Astrocyte (in vitro differentiated cells and primary cell): ENCODE results near the gene FABP6. TPM values are rescaled to one million over a fixed set of nuclear protein-coding genes. Genes with fewer than 3 reads are reported as not detected.
"Not testable (repeated sequence)": the region's sequence is repeated elsewhere in the genome, so short reads cannot be mapped to it uniquely, and the experiment has no call there.

ENCODE experiments used
- DNase-seq: peaks from one replicate; pipeline ENCODE4 v3.0.0-alpha.2; 2010; ENCODE audit warnings: low read depth
- FAIRE-seq: peaks from 2 replicates; lab custom pipeline; 2011; peaks lifted over from hg19 to GRCh38; lab: Jason Lieb, UNC
- H2AFZ ChIP-seq: 2 replicates; pipeline ENCODE4 v1.6.0; 2012; ENCODE audit warnings: low read depth, low read length, inconsistent platforms
- H3K27ac ChIP-seq: 2 replicates; pipeline ENCODE4 v1.5.1; 2011; ENCODE audit warnings: low read depth, low read length, inconsistent platforms
- H3K27me3 ChIP-seq: 2 replicates; pipeline ENCODE4 v1.6.0; 2011; ENCODE audit warnings: low read length, inconsistent platforms; ENCODE audit not compliant: insufficient read depth
- H3K36me3 ChIP-seq: 2 replicates; pipeline ENCODE4 v1.5.1; 2011; ENCODE audit warnings: low read length, inconsistent platforms; ENCODE audit not compliant: insufficient read depth
- H3K4me1 ChIP-seq: 2 replicates; pipeline ENCODE4 v1.5.1; 2011; ENCODE audit warnings: low read length, inconsistent platforms; ENCODE audit not compliant: insufficient read depth
- H3K4me2 ChIP-seq: 2 replicates; pipeline ENCODE4 v1.6.0; 2012; ENCODE audit warnings: low read length, inconsistent platforms
- H3K4me3 ChIP-seq: 2 replicates; pipeline ENCODE4 v1.5.1; 2011; ENCODE audit warnings: low read depth, mild to moderate bottlenecking, low read length, inconsistent platforms; ENCODE audit not compliant: insufficient read depth
- H3K79me2 ChIP-seq: 2 replicates; pipeline ENCODE4 v1.6.0; 2012; ENCODE audit warnings: mild to moderate bottlenecking, low read length, inconsistent platforms; ENCODE audit not compliant: insufficient read depth
- H3K9ac ChIP-seq: 2 replicates; pipeline ENCODE4 v1.6.0; 2012; ENCODE audit warnings: mild to moderate bottlenecking, low read length, inconsistent platforms
- H3K9me3 ChIP-seq: 2 replicates; pipeline ENCODE4 v1.5.1; 2012; ENCODE audit warnings: low read depth, mild to moderate bottlenecking, low read length, inconsistent platforms; ENCODE audit not compliant: insufficient read depth
- H4K20me1 ChIP-seq: 2 replicates; pipeline ENCODE4 v1.6.0; 2012; ENCODE audit warnings: low read length, inconsistent platforms; ENCODE audit not compliant: insufficient read depth
- H3K27ac Mint-ChIP-seq: one replicate; pipeline ENCODE4 v1.8.0; 2021; ENCODE audit warnings: mild to moderate bottlenecking, mixed read lengths; ENCODE audit not compliant: unreplicated experiment
- H3K27me3 Mint-ChIP-seq: one replicate; pipeline ENCODE4 v1.8.0; 2021; ENCODE audit warnings: low read depth, mixed read lengths; ENCODE audit not compliant: unreplicated experiment
- H3K36me3 Mint-ChIP-seq: one replicate; pipeline ENCODE4 v1.8.0; 2021; ENCODE audit warnings: low read depth, mixed read lengths; ENCODE audit not compliant: unreplicated experiment
- H3K4me1 Mint-ChIP-seq: one replicate; pipeline ENCODE4 v1.8.0; 2021; ENCODE audit warnings: low read depth, mixed read lengths; ENCODE audit not compliant: unreplicated experiment
- H3K4me3 Mint-ChIP-seq: one replicate; pipeline ENCODE4 v1.8.0; 2021; ENCODE audit warnings: mild to moderate bottlenecking, moderate library complexity, mixed read lengths; ENCODE audit not compliant: unreplicated experiment
- H3K9me3 Mint-ChIP-seq: one replicate; pipeline ENCODE4 v1.8.0; 2021; ENCODE audit warnings: mild to moderate bottlenecking, mixed read lengths; ENCODE audit not compliant: unreplicated experiment
- EZH2 ChIP-seq: IDR thresholded peaks from 2 replicates; pipeline ENCODE4 v1.6.1; 2012; ENCODE audit warnings: mild to moderate bottlenecking, low read length, inconsistent platforms; ENCODE audit not compliant: insufficient read depth
- total RNA-seq: library from RNA; stranded (reverse); gene quantifications from 2 replicates; pipeline ENCODE4 v1.2.1, GENCODE V29; 2021
- TF ChIP-seq, protein P1 (sequence below): IDR thresholded peaks from 2 replicates; pipeline ENCODE4 v1.5.1; 2011; ENCODE audit warnings: low read depth, mild to moderate bottlenecking, inconsistent platforms, low read length, moderate library complexity; ENCODE audit not compliant: insufficient read depth

The FABP6 gene
- total RNA-seq, 1 donor from 2014 or later = not detected

DNA sequence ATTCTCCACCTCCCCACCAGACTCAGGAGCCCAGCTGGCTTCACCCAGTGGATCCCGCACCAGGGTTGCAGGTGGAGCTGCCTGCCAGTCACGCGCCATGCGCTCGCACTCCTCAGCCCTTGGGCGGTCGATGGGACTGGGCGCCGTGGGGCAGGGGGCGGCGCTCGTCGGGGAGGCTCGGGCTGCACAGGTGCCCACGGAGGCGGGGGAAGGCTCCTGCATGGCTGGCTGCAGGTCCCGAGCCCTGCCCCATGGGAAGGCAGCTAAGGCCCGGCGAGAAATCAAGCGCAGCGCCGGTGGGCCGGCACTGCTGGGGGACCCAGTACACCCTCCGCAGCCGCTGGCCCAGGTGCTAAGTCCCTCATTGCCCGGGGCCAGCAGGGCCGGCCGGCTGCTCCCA, 35.5 kb upstream of the FABP6 start:
- not testable (repeated sequence) for H3K27ac Mint-ChIP-seq, H3K27me3 Mint-ChIP-seq, H3K79me2 ChIP-seq, DNase-seq, H3K4me3 ChIP-seq, H2AFZ ChIP-seq, H3K36me3 Mint-ChIP-seq, H3K9me3 ChIP-seq, H3K4me2 ChIP-seq, H3K9ac ChIP-seq, H3K27me3 ChIP-seq, H3K4me3 Mint-ChIP-seq, H3K9me3 Mint-ChIP-seq, H4K20me1 ChIP-seq, FAIRE-seq, H3K36me3 ChIP-seq, H3K27ac ChIP-seq
- peaks cover 11% of the 10 kb centered on the region for H3K4me1 ChIP-seq
- peaks cover 17% of the 10 kb centered on the region for H3K4me1 Mint-ChIP-seq

DNA sequence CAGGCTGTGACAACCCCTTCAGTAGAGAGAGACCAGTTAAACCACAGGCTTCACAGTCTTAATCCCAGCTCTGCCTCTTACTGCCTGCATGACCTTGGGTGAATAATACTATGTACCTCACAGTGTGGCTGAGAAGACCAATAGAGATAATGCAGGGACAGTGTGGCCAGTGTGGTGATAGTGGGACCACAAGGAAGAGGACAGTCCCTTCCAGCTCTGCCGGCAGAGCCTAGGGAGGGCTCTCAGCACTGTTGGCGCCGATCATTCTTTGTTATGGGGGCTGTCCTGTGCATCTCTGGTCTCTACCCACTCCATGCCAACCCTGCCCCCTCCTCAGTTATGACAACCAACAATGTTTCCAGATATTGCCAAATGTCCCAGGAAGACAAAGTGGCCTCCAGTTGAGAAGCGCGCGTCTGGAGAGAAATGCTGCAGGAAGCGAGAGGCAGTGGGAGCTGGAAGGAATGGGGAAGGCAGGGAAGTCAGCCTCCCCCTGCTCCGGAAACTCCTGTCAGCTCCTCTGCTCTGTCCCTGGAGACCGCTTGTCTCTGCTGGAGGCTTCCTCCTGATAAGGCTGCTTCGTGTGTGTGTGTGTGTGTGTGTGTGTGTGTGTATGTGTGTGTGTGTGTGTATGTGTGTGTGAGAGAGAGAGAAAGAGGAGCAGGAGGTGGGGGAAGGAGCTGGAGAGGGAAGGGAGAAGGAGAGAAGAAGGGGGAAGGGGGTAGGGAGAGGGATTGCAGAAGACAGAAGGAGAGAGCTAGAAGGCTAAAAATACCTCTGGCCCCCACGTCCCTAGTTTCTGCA, 31.8 kb upstream of the FABP6 start:
- H3K27ac ChIP-seq = no peak overlapping the region
- Mint-ChIP-seq H3K4me1 (peaks cover 17% of the 10 kb centered on the region), H3K36me3 (no peaks in the 10 kb centered on the region), H3K4me3 (no peak overlapping the region), H3K9me3 (no peaks in the 10 kb centered on the region), H3K27me3 (no peaks in the 10 kb centered on the region), H3K27ac (peak overlapping the region; percentile 41)
- H4K20me1 ChIP-seq = no peaks in the 10 kb centered on the region
- peaks cover 20% of the 10 kb centered on the region for H3K4me1 ChIP-seq
- no peaks in the 10 kb centered on the region for H3K79me2 ChIP-seq
- H3K4me3 ChIP-seq = no peak overlapping the region
- no peak overlapping the region for H3K9ac ChIP-seq
- peak overlapping the region; percentile 58 for H3K4me2 ChIP-seq
- H3K36me3 ChIP-seq = no peaks in the 10 kb centered on the region
- H2AFZ ChIP-seq = peak overlapping the region; percentile 50
- no peak for TF ChIP-seq EZH2
- TF ChIP-seq, protein P1, sequence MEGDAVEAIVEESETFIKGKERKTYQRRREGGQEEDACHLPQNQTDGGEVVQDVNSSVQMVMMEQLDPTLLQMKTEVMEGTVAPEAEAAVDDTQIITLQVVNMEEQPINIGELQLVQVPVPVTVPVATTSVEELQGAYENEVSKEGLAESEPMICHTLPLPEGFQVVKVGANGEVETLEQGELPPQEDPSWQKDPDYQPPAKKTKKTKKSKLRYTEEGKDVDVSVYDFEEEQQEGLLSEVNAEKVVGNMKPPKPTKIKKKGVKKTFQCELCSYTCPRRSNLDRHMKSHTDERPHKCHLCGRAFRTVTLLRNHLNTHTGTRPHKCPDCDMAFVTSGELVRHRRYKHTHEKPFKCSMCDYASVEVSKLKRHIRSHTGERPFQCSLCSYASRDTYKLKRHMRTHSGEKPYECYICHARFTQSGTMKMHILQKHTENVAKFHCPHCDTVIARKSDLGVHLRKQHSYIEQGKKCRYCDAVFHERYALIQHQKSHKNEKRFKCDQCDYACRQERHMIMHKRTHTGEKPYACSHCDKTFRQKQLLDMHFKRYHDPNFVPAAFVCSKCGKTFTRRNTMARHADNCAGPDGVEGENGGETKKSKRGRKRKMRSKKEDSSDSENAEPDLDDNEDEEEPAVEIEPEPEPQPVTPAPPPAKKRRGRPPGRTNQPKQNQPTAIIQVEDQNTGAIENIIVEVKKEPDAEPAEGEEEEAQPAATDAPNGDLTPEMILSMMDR = no peak
- no peak for DNase-seq
- no peaks in the 10 kb centered on the region for H3K9me3 ChIP-seq
- no peaks in the 10 kb centered on the region for H3K27me3 ChIP-seq
- no peak for FAIRE-seq

DNA sequence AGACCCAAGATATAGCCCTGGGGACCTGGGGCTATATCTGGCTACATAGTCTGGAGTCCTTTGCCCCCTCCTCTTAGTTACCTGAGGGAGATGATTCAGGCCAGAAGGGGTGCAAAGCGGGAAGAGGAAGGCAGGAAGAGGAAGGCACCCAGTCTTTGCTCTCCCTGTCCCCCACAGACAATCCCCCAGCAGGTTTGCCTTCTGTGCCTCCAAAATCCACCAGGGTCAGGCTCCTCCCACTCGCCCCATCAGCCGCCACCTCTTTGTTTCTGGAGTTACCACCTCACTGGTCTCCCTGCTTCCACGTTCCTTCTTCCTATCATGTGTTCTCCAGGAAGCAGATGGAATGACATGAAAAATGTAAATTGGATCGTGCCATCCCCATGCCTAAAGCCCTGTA, 31.2 kb upstream of the FABP6 start:
- peak overlapping the region; percentile 58 for H3K4me2 ChIP-seq

More for the DNA sequence above, 31.2 kb upstream of the FABP6 start:
- Histone ChIP-seq H3K4me1 (peaks cover 20% of the 10 kb centered on the region), H4K20me1 (no peaks in the 10 kb centered on the region), H3K79me2 (no peaks in the 10 kb centered on the region), H3K4me3 (no peak overlapping the region), H3K27me3 (no peaks in the 10 kb centered on the region), H3K9ac (no peak overlapping the region), H3K9me3 (no peaks in the 10 kb centered on the region), H2AFZ (no peak overlapping the region), H3K36me3 (no peaks in the 10 kb centered on the region), H3K27ac (no peak overlapping the region)
- no peaks in the 10 kb centered on the region for H3K27me3 Mint-ChIP-seq
- H3K27ac Mint-ChIP-seq = peak overlapping the region; percentile 42
- TF ChIP-seq, protein P1 = no peak
- TF ChIP-seq EZH2 = no peak
- no peaks in the 10 kb centered on the region for H3K36me3 Mint-ChIP-seq
- DNase-seq (no peak), FAIRE-seq (no peak)
- no peak overlapping the region for H3K4me3 Mint-ChIP-seq
- H3K9me3 Mint-ChIP-seq = no peaks in the 10 kb centered on the region
- H3K4me1 Mint-ChIP-seq = peaks cover 17% of the 10 kb centered on the region
